ENCODE results near the gene AGER. TPM values are rescaled to one million over a fixed set of nuclear protein-coding genes. Genes with fewer than 3 reads are reported as not detected.
A peak's percentile ranks its signal among the peaks of the same experiment; 100 is the strongest.

AGER gene
- total RNA-seq, 1 experiment from 2014 or later = 14.3 TPM

- Histone ChIP-seq H3K18ac (ENCODE audit: insufficient read length, low read depth, low read length) (no peak overlapping the region), H4K20me1 (ENCODE audit: control insufficient read depth, insufficient read depth, insufficient read length) (no peaks in the 10 kb centered on the region), H3K9ac (ENCODE audit: extremely low read depth, insufficient read length, low read length) (peak overlapping the region; percentile 60), H2BK5ac (ENCODE audit: insufficient read length, low read length) (no peak overlapping the region), H2BK20ac (ENCODE audit: low read depth, low read length, poor library complexity, severe bottlenecking) (no peak overlapping the region), H3K4me1 (ENCODE audit: insufficient read depth, low read length) (peaks cover 2% of the 10 kb centered on the region; the same call in 1 of the 2 replicates), H3T11ph (ENCODE audit: low read length) (no peak overlapping the region), H3K23me2 (ENCODE audit: insufficient read length, low read depth, low read length, poor library complexity, severe bottlenecking) (peaks cover 41% of the 10 kb centered on the region), H3K4me2 (ENCODE audit: insufficient read depth, insufficient read length, low read length) (peak overlapping the region; percentile 81), H2AK5ac (ENCODE audit: insufficient read length, low read length) (no peak overlapping the region), H4K5ac (ENCODE audit: insufficient read length, low read depth, low read length) (no peak overlapping the region), H3K14ac (ENCODE audit: insufficient read depth, low read length) (peak overlapping the region; percentile 2; the same call in 1 of the 2 replicates), H2BK15ac (ENCODE audit: low read depth, low read length) (no peak overlapping the region), H2AFZ (ENCODE audit: low read length) (no peak overlapping the region), H3K56ac (ENCODE audit: insufficient read length, low read depth, low read length) (no peak overlapping the region), H4K91ac (ENCODE audit: insufficient read length, low read depth, low read length) (no peak overlapping the region), H2BK12ac (ENCODE audit: insufficient read length, low read depth, low read length) (no peak overlapping the region), H3K23ac (ENCODE audit: insufficient read length, low read depth, low read length) (no peak overlapping the region), H2BK120ac (ENCODE audit: low read depth, low read length, poor library complexity, severe bottlenecking) (no peak overlapping the region), H3K79me1 (ENCODE audit: insufficient read depth, low read depth, low read length, poor library complexity, severe bottlenecking) (no peaks in the 10 kb centered on the region), H3K27ac (ENCODE audit: insufficient read length, low read depth, low read length) (no peak overlapping the region), H4K8ac (replicated peaks; ENCODE audit: insufficient read length, low read depth, low read length) (no peak overlapping the region), H3K79me2 (ENCODE audit: insufficient read depth, low read length) (no peaks in the 10 kb centered on the region; the same call in 1 of the 2 replicates), H3K4ac (ENCODE audit: low read depth, low read length) (no peak overlapping the region), H3K9me3 (ENCODE audit: control insufficient read depth, low read depth, low read length) (no peaks in the 10 kb centered on the region), H3K27me3 (ENCODE audit: insufficient read depth, low read length) (no peaks in the 10 kb centered on the region; the same call in 1 of the 2 replicates)
- DNase-seq = peak; percentile 78
- H3K4me3 Mint-ChIP-seq = peak overlapping the region; percentile 97 to 98
- peaks cover 35 to 51% of the 10 kb centered on the region in 2 experiments for H3K4me1 Mint-ChIP-seq
- peaks cover 19 to 26% (median 23%) of the 10 kb centered on the region in 3 experiments for H3K36me3 Mint-ChIP-seq (ENCODE audit: insufficient read depth in 1 of 3, low read depth in 3 of 3)
- no peaks in the 10 kb centered on the region for H3K9me3 Mint-ChIP-seq
- peaks cover 4% of the 10 kb centered on the region for H3K27me3 Mint-ChIP-seq (ENCODE audit: low read depth)
- TF ChIP-seq CTCF (conservative IDR thresholded peaks at IDR 0.05) = no peak
- peak overlapping the region in 2 of 3 experiments; percentile 99; a peak in 6 of 7 replicates for H3K27ac Mint-ChIP-seq
- no CpG with 5 or more reads among the region's 35 CpGs for WGBS (ENCODE audit: extremely low coverage, insufficient read length, low lambda C conversion rate)
These were observed 31.1 kb downstream of the AGER start for GRCh38 chr6:32152769-32153563.
